ENCODE data around the gene MLX. TPM values are rescaled to one million over a fixed set of nuclear protein-coding genes. Genes with fewer than 3 reads are reported as not detected.

Gene MLX
- total RNA-seq, 1 donor from 2014 or later, result 26.5 TPM

- no peak for TF ChIP-seq EZH2 (IDR thresholded peaks at IDR 0.05; ENCODE audit: insufficient read depth, low read length)
- TF ChIP-seq, protein P1, sequence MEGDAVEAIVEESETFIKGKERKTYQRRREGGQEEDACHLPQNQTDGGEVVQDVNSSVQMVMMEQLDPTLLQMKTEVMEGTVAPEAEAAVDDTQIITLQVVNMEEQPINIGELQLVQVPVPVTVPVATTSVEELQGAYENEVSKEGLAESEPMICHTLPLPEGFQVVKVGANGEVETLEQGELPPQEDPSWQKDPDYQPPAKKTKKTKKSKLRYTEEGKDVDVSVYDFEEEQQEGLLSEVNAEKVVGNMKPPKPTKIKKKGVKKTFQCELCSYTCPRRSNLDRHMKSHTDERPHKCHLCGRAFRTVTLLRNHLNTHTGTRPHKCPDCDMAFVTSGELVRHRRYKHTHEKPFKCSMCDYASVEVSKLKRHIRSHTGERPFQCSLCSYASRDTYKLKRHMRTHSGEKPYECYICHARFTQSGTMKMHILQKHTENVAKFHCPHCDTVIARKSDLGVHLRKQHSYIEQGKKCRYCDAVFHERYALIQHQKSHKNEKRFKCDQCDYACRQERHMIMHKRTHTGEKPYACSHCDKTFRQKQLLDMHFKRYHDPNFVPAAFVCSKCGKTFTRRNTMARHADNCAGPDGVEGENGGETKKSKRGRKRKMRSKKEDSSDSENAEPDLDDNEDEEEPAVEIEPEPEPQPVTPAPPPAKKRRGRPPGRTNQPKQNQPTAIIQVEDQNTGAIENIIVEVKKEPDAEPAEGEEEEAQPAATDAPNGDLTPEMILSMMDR (IDR thresholded peaks at IDR 0.05; ENCODE audit: insufficient read depth, low read depth, low read length), result no peak
- Mint-ChIP-seq H3K4me1 (ENCODE audit: low read depth, unreplicated experiment) (peaks cover 80% of the 10 kb centered on the region), H3K36me3 (ENCODE audit: low read depth, unreplicated experiment) (peaks cover 12% of the 10 kb centered on the region), H3K27ac (ENCODE audit: unreplicated experiment) (peak overlapping the region; percentile 100), H3K27me3 (ENCODE audit: low read depth, unreplicated experiment) (no peaks in the 10 kb centered on the region), H3K9me3 (ENCODE audit: unreplicated experiment) (no peaks in the 10 kb centered on the region), H3K4me3 (ENCODE audit: unreplicated experiment) (peak overlapping the region; percentile 67)
- Histone ChIP-seq H3K27ac (ENCODE audit: low read depth, low read length) (peak overlapping the region; percentile 100), H2AFZ (ENCODE audit: low read depth, low read length) (no peak overlapping the region), H3K27me3 (ENCODE audit: insufficient read depth, low read length) (no peaks in the 10 kb centered on the region), H4K20me1 (ENCODE audit: insufficient read depth, low read length) (no peaks in the 10 kb centered on the region), H3K4me3 (ENCODE audit: insufficient read depth, low read depth, low read length) (peak overlapping the region; percentile 9), H3K4me1 (ENCODE audit: insufficient read depth, low read length) (peaks cover 64% of the 10 kb centered on the region), H3K79me2 (ENCODE audit: insufficient read depth, low read length) (no peaks in the 10 kb centered on the region), H3K4me2 (ENCODE audit: low read length) (peak overlapping the region; percentile 79), H3K9me3 (ENCODE audit: insufficient read depth, low read depth, low read length) (no peaks in the 10 kb centered on the region), H3K36me3 (ENCODE audit: insufficient read depth, low read length) (no peaks in the 10 kb centered on the region), H3K9ac (ENCODE audit: low read length) (peak overlapping the region; percentile 84)
- DNase-seq (ENCODE audit: low read depth) (peak; percentile 99), FAIRE-seq (peak; percentile 9)
Observed at GRCh38 chr17:42519546-42520491, 47.1 kb upstream of the MLX start.

GRCh38 chr17:42520540-42520951, 46.4 kb upstream of the MLX start:
- Histone ChIP-seq H3K79me2 (ENCODE audit: insufficient read depth, low read length) (no peaks in the 10 kb centered on the region), H3K9ac (ENCODE audit: low read length) (peak overlapping the region; percentile 84), H3K36me3 (ENCODE audit: insufficient read depth, low read length) (no peaks in the 10 kb centered on the region), H3K9me3 (ENCODE audit: insufficient read depth, low read depth, low read length) (no peaks in the 10 kb centered on the region), H3K4me2 (ENCODE audit: low read length) (peak overlapping the region; percentile 79), H3K27ac (ENCODE audit: low read depth, low read length) (peak overlapping the region; percentile 100), H3K27me3 (ENCODE audit: insufficient read depth, low read length) (no peaks in the 10 kb centered on the region), H3K4me3 (ENCODE audit: insufficient read depth, low read depth, low read length) (no peak overlapping the region), H3K4me1 (ENCODE audit: insufficient read depth, low read length) (peaks cover 69% of the 10 kb centered on the region), H2AFZ (ENCODE audit: low read depth, low read length) (no peak overlapping the region), H4K20me1 (ENCODE audit: insufficient read depth, low read length) (no peaks in the 10 kb centered on the region)
- FAIRE-seq, result no peak
- peak overlapping the region; percentile 100 for H3K27ac Mint-ChIP-seq (ENCODE audit: unreplicated experiment)
- H3K36me3 Mint-ChIP-seq (ENCODE audit: low read depth, unreplicated experiment), result peaks cover 11% of the 10 kb centered on the region
- no peaks in the 10 kb centered on the region for H3K27me3 Mint-ChIP-seq (ENCODE audit: low read depth, unreplicated experiment)
- no peaks in the 10 kb centered on the region for H3K9me3 Mint-ChIP-seq (ENCODE audit: unreplicated experiment)
- H3K4me3 Mint-ChIP-seq (ENCODE audit: unreplicated experiment), result peak overlapping the region; percentile 50
- peaks cover 86% of the 10 kb centered on the region for H3K4me1 Mint-ChIP-seq (ENCODE audit: low read depth, unreplicated experiment)
- TF ChIP-seq, protein P1 (IDR thresholded peaks at IDR 0.05; ENCODE audit: insufficient read depth, low read depth, low read length), result peak; percentile 27
- TF ChIP-seq EZH2 (IDR thresholded peaks at IDR 0.05; ENCODE audit: insufficient read depth, low read length), result no peak
- no peak for DNase-seq (ENCODE audit: low read depth)
